AG04450 (cell line): ENCODE results near the gene NFATC2. TPM values are rescaled to one million over a fixed set of nuclear protein-coding genes. Genes with fewer than 3 reads are reported as not detected.

Experiments used
- CTCF ChIA-PET: fragments of 300-600, 350-600 bp; formaldehyde crosslinking; extraction: SDS; loops from one replicate; lab custom pipeline; 2022; ENCODE audit warnings: antibody characterized with exemption, inconsistent platforms; lab: Charles Lee
- POLR2A ChIA-PET: fragments of 350-600 bp; formaldehyde crosslinking; extraction: SDS; loops from one replicate; lab custom pipeline; 2021; ENCODE audit warnings: antibody characterized with exemption, inconsistent platforms; lab: Yijun Ruan, JAX
- DNase-seq: peaks from one replicate; pipeline ENCODE4 v3.0.0-alpha.2; 2011; ENCODE audit warnings: low read depth, low spot score
- H3K27ac ChIP-seq: one replicate; pipeline ENCODE4 v1.5.1; 2012; ENCODE audit warnings: low read depth, low read length, control low read depth
- H3K27me3 ChIP-seq: one replicate; pipeline ENCODE4 v1.6.0; 2012; ENCODE audit warnings: low read length; ENCODE audit not compliant: control insufficient read depth, insufficient read depth
- H3K4me3 ChIP-seq: 2 replicates; pipeline ENCODE4 v1.5.1; 2011; ENCODE audit warnings: mild to moderate bottlenecking, low read depth, low read length, control low read depth
- H3K9me3 ChIP-seq: 2 replicates; pipeline ENCODE4 v1.5.1; 2012; ENCODE audit warnings: low read length; ENCODE audit not compliant: control insufficient read depth, insufficient read depth
- CTCF ChIP-seq: IDR thresholded peaks from 2 replicates; pipeline ENCODE4 v1.5.1; 2011; ENCODE audit warnings: low read depth, low read length, control low read depth, inconsistent platforms
- polyA plus RNA-seq: library from polyadenylated mRNA; depleted of rRNA; stranded (reverse); fragments of >200 nt; gene quantifications from 2 replicates; pipeline ENCODE4 v1.2.3, GENCODE V29; 2011

The NFATC2 gene
- polyA plus RNA-seq, 1 experiment, result 0.07 TPM

DNA sequence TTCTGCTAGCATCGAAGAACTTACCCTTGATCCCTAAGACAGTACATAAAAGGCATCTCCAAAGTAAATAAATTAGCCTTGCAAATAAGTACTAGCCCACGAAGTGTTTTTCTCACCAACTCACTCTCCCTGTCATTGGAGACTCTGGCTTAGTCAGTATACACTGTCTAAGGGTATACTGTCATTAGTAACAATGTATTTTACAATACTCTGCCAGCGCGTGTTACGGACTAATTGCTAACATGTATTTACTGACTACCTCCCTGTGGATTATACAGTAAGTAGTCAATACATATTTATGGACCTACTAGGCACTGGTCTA is 72.1 kb downstream of the NFATC2 start:
- Histone ChIP-seq H3K4me3 (no peak overlapping the region), H3K27me3 (no peaks in the 10 kb centered on the region), H3K27ac (no peak overlapping the region), H3K9me3 (no peaks in the 10 kb centered on the region)
- CTCF ChIA-PET, result interaction anchor here (0.8 kb wide), 1 partner anchor 124 kb away, joined by 3 read pairs; no protein-coding TSS in a partner anchor
- no peak for DNase-seq
- no peak for TF ChIP-seq CTCF
- POLR2A ChIA-PET, result no interaction called here

- Histone ChIP-seq H3K27me3 (no peaks in the 10 kb centered on the region), H3K4me3 (no peak overlapping the region), H3K27ac (no peak overlapping the region), H3K9me3 (no peaks in the 10 kb centered on the region)
- ChIA-PET POLR2A (no interaction called here), CTCF (no interaction called here)
- DNase-seq, result no peak
- TF ChIP-seq CTCF, result no peak
These were observed 72.7 kb downstream of the NFATC2 start for GRCh38 chr20:51469578-51470498.

DNA sequence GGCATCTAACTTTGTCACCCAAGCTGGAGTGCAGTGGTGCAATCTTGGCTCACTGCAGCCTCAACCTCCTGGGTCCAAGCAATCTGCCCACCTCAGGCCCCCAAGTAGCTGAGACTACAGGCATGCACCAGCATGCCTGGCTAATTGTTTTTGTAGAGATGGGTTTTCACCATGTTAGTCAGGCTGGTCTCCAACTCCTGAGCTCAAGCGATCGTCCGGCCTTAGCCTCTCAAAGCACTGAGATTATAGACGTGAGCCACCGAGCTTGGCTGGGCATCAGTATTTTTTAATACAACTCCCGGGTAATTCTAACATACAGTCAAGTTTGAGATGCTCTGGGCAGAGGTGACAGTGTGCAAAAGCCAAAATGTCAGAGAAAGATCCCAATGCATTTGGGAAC is 73.5 kb downstream of the NFATC2 start:
- H3K9me3 ChIP-seq, result no peaks in the 10 kb centered on the region
- H3K27me3 ChIP-seq, result no peaks in the 10 kb centered on the region
- H3K27ac ChIP-seq, result no peak overlapping the region
- no peak overlapping the region for H3K4me3 ChIP-seq
- ChIA-PET CTCF (no interaction called here), POLR2A (no interaction called here)
- TF ChIP-seq CTCF, result no peak
- DNase-seq, result no peak

GRCh38 chr20:51468636-51469035 is 73.9 kb downstream of the NFATC2 start:
- no peak overlapping the region for H3K27ac ChIP-seq
- no peak for DNase-seq
- H3K9me3 ChIP-seq, result no peaks in the 10 kb centered on the region
- no peak overlapping the region for H3K4me3 ChIP-seq
- no peaks in the 10 kb centered on the region for H3K27me3 ChIP-seq
- TF ChIP-seq CTCF, result no peak
- CTCF ChIA-PET, result no interaction called here
- POLR2A ChIA-PET, result no interaction called here

DNA sequence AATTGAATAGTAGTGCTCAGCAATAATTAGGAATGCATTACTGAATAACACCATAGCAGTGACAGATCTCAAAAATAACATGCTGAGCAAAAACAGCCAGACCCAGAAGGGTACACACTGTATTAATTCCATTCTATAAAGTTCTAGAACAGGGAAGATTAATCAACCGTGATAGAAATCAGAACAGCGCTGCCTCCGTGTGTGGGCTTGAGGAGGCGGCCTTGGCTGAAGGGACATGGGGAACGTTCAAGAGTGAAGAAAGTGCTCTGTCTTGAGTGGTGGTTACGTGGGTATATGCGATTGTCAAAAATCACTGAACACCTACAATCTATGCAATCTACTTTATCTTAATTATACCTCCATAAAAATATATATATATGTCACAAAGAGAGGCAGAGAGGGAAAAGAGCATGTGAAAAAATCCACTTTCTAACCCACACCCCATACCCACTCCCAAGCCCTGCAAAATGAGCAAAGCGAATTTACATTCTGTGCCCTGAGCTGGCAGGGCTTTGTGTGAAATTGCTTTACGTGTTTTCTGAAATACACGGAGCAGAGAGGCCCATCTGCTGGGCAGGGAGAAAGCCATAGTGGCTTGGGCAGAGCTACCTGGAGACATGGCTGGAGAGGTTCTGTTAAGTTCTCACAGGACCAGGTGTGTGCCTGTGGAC is 74.4 kb downstream of the NFATC2 start:
- ChIA-PET CTCF (no interaction called here), POLR2A (no interaction called here)
- H3K27me3 ChIP-seq, result no peaks in the 10 kb centered on the region
- no peak for DNase-seq
- H3K27ac ChIP-seq, result no peak overlapping the region
- TF ChIP-seq CTCF, result no peak
- no peaks in the 10 kb centered on the region for H3K9me3 ChIP-seq
- no peak overlapping the region for H3K4me3 ChIP-seq
